Measurements from ENCODE around the gene IGF1. TPM values are rescaled to one million over a fixed set of nuclear protein-coding genes. Genes with fewer than 3 reads are reported as not detected.
A peak's percentile ranks its signal among the peaks of the same experiment; 100 is the strongest.

Gene IGF1
- total RNA-seq, 8 experiments from 2014 or later: 0.14 to 4.7 (median 0.76) TPM; not detected in 1

DNA sequence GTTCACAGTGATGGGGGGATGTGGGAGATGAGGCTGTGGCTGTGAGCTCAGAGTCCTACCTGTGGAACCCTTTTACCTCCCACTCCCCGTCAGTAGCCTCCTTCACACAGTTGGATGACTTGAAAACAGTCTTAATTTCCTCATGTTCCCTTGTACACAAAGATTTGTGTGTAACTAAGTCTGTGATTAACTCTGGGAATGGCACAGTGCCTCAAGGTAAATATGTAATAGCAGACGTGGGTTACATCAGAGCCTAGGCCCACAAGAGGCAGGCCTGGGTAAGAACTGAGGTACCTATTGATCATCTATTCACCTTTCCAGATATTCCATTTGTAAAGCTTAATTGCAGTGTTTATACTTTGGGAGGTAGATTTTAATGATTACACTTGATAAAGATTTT, 5.8 kb upstream of the IGF1 start:
- WGBS, 10 experiments: 60 to 100% (median 100%) methylated on average over 1 to 2 of the region's 2 CpGs; no CpG with 5 or more reads in 5 of the 10 experiments
- H3K4me1 ChIP-seq (replicated peaks in 1 of 2): no peaks in the 10 kb centered on the region
- no peak overlapping the region for H3K4me3 ChIP-seq
- no peak overlapping the region for H3K27ac ChIP-seq
- no peak for ATAC-seq (replicated peaks in 6 of 8)
- in situ Hi-C loops (cut with MboI; ENCODE audit: low pct_unique_long_range_greater_than_20kb in 2 of 9, low sequenced_read_pairs in 9 of 9, unreplicated experiment in 9 of 9): loop anchor here in 2 of 9 experiments (25.0 kb wide), 3 partner anchors 199 to 549 kb away; no protein-coding TSS in a partner anchor

GRCh38 chr12:102484428-102484958, 4.1 kb upstream of the IGF1 start:
- in situ Hi-C loops (cut with MboI; ENCODE audit: low pct_unique_long_range_greater_than_20kb in 2 of 9, low sequenced_read_pairs in 9 of 9, unreplicated experiment in 9 of 9): loop anchor here in 2 of 9 experiments (25.0 kb wide), 3 partner anchors 197 to 547 kb away; no protein-coding TSS in a partner anchor
- Histone ChIP-seq H3K27ac (no peak overlapping the region), H3K4me1 (replicated peaks in 1 of 2) (no peaks in the 10 kb centered on the region), H3K4me3 (no peak overlapping the region)
- peak in 3 of 8 experiments; percentile 14 to 60 (median 56) for ATAC-seq (replicated peaks in 6 of 8)
- 5 to 44% (median 29%) methylated on average over 3 to 12 of the region's 12 CpGs for WGBS, 10 experiments

DNA sequence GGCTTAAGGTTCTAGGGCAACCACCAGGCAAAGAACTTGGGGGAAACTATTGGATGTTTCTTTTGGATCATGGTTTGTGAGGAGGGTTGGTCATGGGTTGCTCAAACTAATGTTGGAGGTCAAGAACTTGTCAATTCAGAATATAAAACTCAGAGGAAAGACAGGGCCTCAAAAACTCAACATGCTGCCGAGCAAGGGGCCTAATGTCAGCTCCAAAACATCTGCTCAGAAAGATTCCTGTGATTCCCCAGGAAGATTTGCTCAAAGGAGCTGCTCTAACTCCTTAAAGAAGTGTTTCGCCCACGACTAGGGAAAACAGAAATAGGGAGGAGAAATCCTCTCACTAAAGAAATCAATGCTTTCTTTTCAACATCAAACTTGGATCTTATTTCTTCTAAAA, 3.7 kb upstream of the IGF1 start:
- Histone ChIP-seq H3K4me3 (no peak overlapping the region), H3K4me1 (replicated peaks in 1 of 2) (no peaks in the 10 kb centered on the region), H3K27ac (no peak overlapping the region)
- in situ Hi-C loops (cut with MboI; ENCODE audit: low pct_unique_long_range_greater_than_20kb in 2 of 9, low sequenced_read_pairs in 9 of 9, unreplicated experiment in 9 of 9): loop anchor here in 2 of 9 experiments (25.0 kb wide), 3 partner anchors 197 to 547 kb away; no protein-coding TSS in a partner anchor
- 14 to 82% (median 56%) methylated on average over 1 to 3 of the region's 3 CpGs; no CpG with 5 or more reads in 3 of the 10 experiments for WGBS, 10 experiments
- no peak for ATAC-seq (replicated peaks in 6 of 8)

GRCh38 chr12:102483466-102483865, 3.1 kb upstream of the IGF1 start:
- no peaks in the 10 kb centered on the region for H3K4me1 ChIP-seq (replicated peaks in 1 of 2)
- ATAC-seq (replicated peaks in 6 of 8): no peak
- H3K4me3 ChIP-seq: no peak overlapping the region
- in situ Hi-C loops (cut with MboI; ENCODE audit: low pct_unique_long_range_greater_than_20kb in 2 of 9, low sequenced_read_pairs in 9 of 9, unreplicated experiment in 9 of 9): loop anchor here in 2 of 9 experiments (25.0 kb wide), 3 partner anchors 196 to 546 kb away; no protein-coding TSS in a partner anchor
- no peak overlapping the region for H3K27ac ChIP-seq
- 70 to 100% (median 98%) methylated on average over 1 to 2 of the region's 2 CpGs; no CpG with 5 or more reads in 2 of the 10 experiments for WGBS, 10 experiments

- in situ Hi-C loops (cut with MboI; ENCODE audit: low pct_unique_long_range_greater_than_20kb in 2 of 9, low sequenced_read_pairs in 9 of 9, unreplicated experiment in 9 of 9): loop anchor here in 2 of 9 experiments (25.0 kb wide), 3 partner anchors 195 to 545 kb away; no protein-coding TSS in a partner anchor
- no peak overlapping the region for H3K27ac ChIP-seq
- no peak for ATAC-seq (replicated peaks in 6 of 8)
Measured at GRCh38 chr12:102481705-102482425, 1.5 kb upstream of the IGF1 start.

GRCh38 chr12:102479939-102480338, 424 bp downstream of the IGF1 start:
- peak in 3 of 8 experiments; percentile 38 to 84 (median 40) for ATAC-seq (replicated peaks in 6 of 8)
- in situ Hi-C loops (cut with MboI; ENCODE audit: low pct_unique_long_range_greater_than_20kb in 2 of 9, low sequenced_read_pairs in 9 of 9, unreplicated experiment in 9 of 9): loop anchor here in 2 of 9 experiments (25.0 kb wide), 3 partner anchors 193 to 543 kb away; no protein-coding TSS in a partner anchor
- H3K27ac ChIP-seq: no peak overlapping the region
- no peak overlapping the region for H3K4me3 ChIP-seq
- WGBS, 10 experiments: 0 to 93% (median 83%) methylated on average over 1 to 4 of the region's 4 CpGs
- no peaks in the 10 kb centered on the region for H3K4me1 ChIP-seq (replicated peaks in 1 of 2)

More at GRCh38 chr12:102481705-102482425, 1.5 kb upstream of the IGF1 start:
- Histone ChIP-seq H3K4me1 (replicated peaks in 1 of 2) (no peaks in the 10 kb centered on the region), H3K4me3 (no peak overlapping the region)

GRCh38 chr12:102479099-102479885, 1.1 kb downstream of the IGF1 start:
- 0 to 90% (median 58%) methylated on average over 1 to 11 of the region's 11 CpGs for WGBS, 10 experiments
- ATAC-seq (replicated peaks in 6 of 8): peak in 3 of 8 experiments; percentile 52 to 61 (median 61)
- in situ Hi-C loops (cut with MboI; ENCODE audit: low pct_unique_long_range_greater_than_20kb in 2 of 9, low sequenced_read_pairs in 9 of 9, unreplicated experiment in 9 of 9): loop anchor here in 2 of 9 experiments (25.0 kb wide), 3 partner anchors 192 to 542 kb away; no protein-coding TSS in a partner anchor
- H3K4me3 ChIP-seq: no peak overlapping the region
- H3K4me1 ChIP-seq (replicated peaks in 1 of 2): no peaks in the 10 kb centered on the region
- no peak overlapping the region for H3K27ac ChIP-seq

DNA sequence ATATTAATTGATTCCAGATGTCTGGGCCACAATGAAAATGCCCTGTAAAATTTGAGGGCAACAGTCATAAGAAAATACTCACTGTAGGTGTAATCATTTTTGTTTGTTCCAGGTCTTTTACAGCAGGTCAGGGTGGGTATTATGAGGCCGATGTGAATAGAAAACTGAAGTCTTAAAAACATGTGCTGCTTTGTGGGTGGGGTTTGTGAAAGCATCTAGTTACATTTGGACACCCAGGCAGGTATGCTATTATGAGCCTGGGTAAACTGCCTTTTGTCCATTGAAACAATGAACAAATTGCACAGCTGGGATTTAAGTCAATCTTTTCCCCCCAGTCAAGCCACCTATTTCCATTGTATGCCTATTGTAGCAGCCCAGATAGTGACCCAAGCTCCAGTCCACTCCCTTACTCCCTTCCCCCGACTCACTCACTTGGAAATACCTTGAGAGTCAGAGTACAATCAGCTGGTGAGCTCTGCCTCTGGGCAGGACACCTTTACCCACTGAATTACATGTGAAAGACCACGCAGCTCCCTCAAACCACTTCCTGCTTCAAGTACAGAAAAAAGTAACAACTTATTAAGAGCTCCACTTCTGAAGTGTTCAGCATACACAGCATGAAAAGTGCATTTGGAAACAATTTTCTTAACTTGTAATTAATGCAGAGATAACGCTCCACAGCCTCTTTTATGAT, 1.8 kb downstream of the IGF1 start:
- Histone ChIP-seq H3K4me3 (no peak overlapping the region), H3K4me1 (replicated peaks in 1 of 2) (no peaks in the 10 kb centered on the region), H3K27ac (no peak overlapping the region)
- in situ Hi-C loops (cut with MboI; ENCODE audit: low pct_unique_long_range_greater_than_20kb in 2 of 9, low sequenced_read_pairs in 9 of 9, unreplicated experiment in 9 of 9): loop anchor here in 2 of 9 experiments (25.0 kb wide), 3 partner anchors 191 to 541 kb away; no protein-coding TSS in a partner anchor
- WGBS, 10 experiments: 0 to 86% (median 57%) methylated on average over 1 to 4 of the region's 4 CpGs; no CpG with 5 or more reads in 2 of the 10 experiments
- ATAC-seq (replicated peaks in 6 of 8): peak in 1 of 8 experiments; percentile 15

DNA sequence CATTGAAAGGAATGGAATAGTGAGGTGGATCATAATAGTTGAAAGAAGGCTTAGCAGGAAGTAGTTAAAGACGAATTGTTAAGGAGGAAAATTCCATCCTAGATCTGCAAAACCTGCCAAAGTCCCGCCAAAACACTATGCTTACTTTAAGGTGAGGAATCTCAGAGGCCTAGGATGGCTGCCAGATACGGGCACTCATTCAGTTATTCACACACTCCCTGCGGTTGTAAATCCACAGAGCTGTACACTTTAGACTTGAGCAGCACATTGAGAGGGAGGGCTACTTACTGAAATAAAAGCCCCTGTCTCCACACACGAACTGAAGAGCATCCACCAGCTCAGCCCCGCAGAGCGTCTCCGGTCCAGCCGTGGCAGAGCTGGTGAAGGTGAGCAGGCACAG, 5.0 kb downstream of the IGF1 start:
- Histone ChIP-seq H3K27ac (no peak overlapping the region), H3K4me1 (replicated peaks in 1 of 2) (peaks cover 0 to 2% of the 10 kb centered on the region in 2 donors), H3K4me3 (no peak overlapping the region)
- WGBS, 10 experiments: 54 to 100% (median 74%) methylated on average over 2 to 6 of the region's 9 CpGs; no CpG with 5 or more reads in 1 of the 10 experiments
- in situ Hi-C loops (cut with MboI; ENCODE audit: low pct_unique_long_range_greater_than_20kb in 2 of 9, low sequenced_read_pairs in 9 of 9, unreplicated experiment in 9 of 9): loop anchor here in 2 of 9 experiments (25.0 kb wide), 3 partner anchors 188 to 538 kb away; no protein-coding TSS in a partner anchor
- ATAC-seq (replicated peaks in 6 of 8): no peak

- in situ Hi-C loops (cut with MboI; ENCODE audit: low pct_unique_long_range_greater_than_20kb in 2 of 9, low sequenced_read_pairs in 9 of 9, unreplicated experiment in 9 of 9): loop anchor here in 2 of 9 experiments (25.0 kb wide), 3 partner anchors 187 to 537 kb away; no protein-coding TSS in a partner anchor
- H3K4me1 ChIP-seq (replicated peaks in 1 of 2): peaks cover 0 to 2% of the 10 kb centered on the region in 2 donors
- peak in 5 of 8 experiments; percentile 43 to 81 (median 52) for ATAC-seq (replicated peaks in 6 of 8)
- WGBS, 10 experiments: 48 to 100% (median 94%) methylated on average over 1 to 3 of the region's 3 CpGs; no CpG with 5 or more reads in 1 of the 10 experiments
- no peak overlapping the region for H3K27ac ChIP-seq
- H3K4me3 ChIP-seq: no peak overlapping the region
Measured at GRCh38 chr12:102474438-102475064, 5.8 kb downstream of the IGF1 start.

DNA sequence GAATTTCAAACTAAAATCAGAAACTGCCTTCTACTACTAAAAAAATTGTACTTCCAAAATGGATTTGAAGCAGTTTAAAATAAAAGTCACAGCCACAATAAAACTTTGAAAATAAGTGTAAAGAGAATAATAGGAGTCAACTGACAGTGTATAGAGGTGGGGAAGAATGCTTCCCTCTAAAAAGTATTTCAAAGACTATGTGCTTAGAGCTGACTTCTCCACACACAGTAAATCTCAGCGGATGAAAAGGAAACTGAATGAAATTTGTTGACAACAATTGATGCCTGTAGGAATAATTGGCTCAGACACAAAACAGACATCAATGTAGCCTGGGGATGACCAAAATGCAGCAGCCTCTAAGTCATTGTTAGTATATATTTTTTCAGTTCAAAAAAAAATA, 7.9 kb downstream of the IGF1 start:
- peak in 3 of 8 experiments; percentile 66 to 75 (median 69) for ATAC-seq (replicated peaks in 6 of 8)
- 10 to 89% (median 77%) methylated on average over 1 of the region's 1 CpG; no CpG with 5 or more reads in 4 of the 10 experiments for WGBS, 10 experiments

More for the DNA sequence above, 7.9 kb downstream of the IGF1 start:
- Histone ChIP-seq H3K4me1 (replicated peaks in 1 of 2) (peaks cover 0 to 2% of the 10 kb centered on the region in 2 donors), H3K4me3 (no peak overlapping the region), H3K27ac (no peak overlapping the region)
- in situ Hi-C loops (cut with MboI; ENCODE audit: low pct_unique_long_range_greater_than_20kb in 2 of 9, low sequenced_read_pairs in 9 of 9, unreplicated experiment in 9 of 9): no loop called here

Measured in motor neuron (in vitro differentiated cells).